Transverse colon (tissue), 4 donors: ENCODE measurements around the gene FBXO40. TPM values are rescaled to one million over a fixed set of nuclear protein-coding genes. Genes with fewer than 3 reads are reported as not detected.

Experiments used
- DNase-seq: peaks from one replicate; pipeline ENCODE4 v3.0.0-alpha.2; 2019
- H3K27ac ChIP-seq, 4 donors: fragments of 200-600 bp; sonication (generic); 2 replicates each; pipeline ENCODE4 v1.5.1; 2016 to 2018; ENCODE audit warnings: inconsistent platforms in 4 of 4
- H3K27me3 ChIP-seq: fragments of 200-600 bp; sonication (generic); 2 replicates; pipeline ENCODE4 v1.5.1; 2017; ENCODE audit warnings: inconsistent platforms
- H3K36me3 ChIP-seq, 4 donors: fragments of 200-600 bp; sonication (generic); 2 replicates each; pipeline ENCODE4 v1.5.1; 2017 to 2019; ENCODE audit warnings: inconsistent platforms in 4 of 4
- H3K4me1 ChIP-seq, 4 donors: fragments of 200-600 bp; sonication (generic); 2 replicates each; pipeline ENCODE4 v1.5.1; 2017 to 2020; ENCODE audit warnings: inconsistent platforms in 4 of 4
- H3K4me3 ChIP-seq, 4 donors: fragments of 200-600 bp; sonication (generic); 1 replicate in 1 of 4; 2 replicates in 3 of 4; pipeline versions ENCODE4 v1.5.1 to v1.6.1; 2017 to 2019; ENCODE audit warnings: inconsistent platforms in 4 of 4
- H3K9me3 ChIP-seq, 2 donors: fragments of 200-600 bp; sonication (generic); 2 replicates each; pipeline ENCODE4 v1.5.1; 2017 to 2019; ENCODE audit warnings: inconsistent platforms in 2 of 2
- EP300 ChIP-seq: sonication (generic); formaldehyde crosslinking; IDR thresholded peaks from one replicate; pipeline ENCODE4 v1.6.1; 2017; ENCODE audit warnings: antibody characterized with exemption, low read depth
- POLR2A ChIP-seq: fragments of 450-650 bp; IDR thresholded peaks from one replicate; pipeline ENCODE4 v1.6.1; 2016; ENCODE audit warnings: antibody characterized with exemption, mild to moderate bottlenecking, moderate library complexity
- POLR2AphosphoS5 ChIP-seq, 3 donors: sonication (generic); formaldehyde crosslinking; IDR thresholded peaks; one replicate each; pipeline ENCODE4 v1.6.1; 2016; ENCODE audit warnings: antibody characterized with exemption in 3 of 3
- WGBS, 2 donors: methylation state at CpG; one replicate each; pipeline ENCODE4 v1.1.5; 2018; ENCODE audit warnings: low coverage in 1 of 2; 5-methylcytosine and 5-hydroxymethylcytosine counted together
- in situ Hi-C, 4 donors: fragments of 200-750 bp; cut with MboI; loops; one replicate each; pipeline versions ENCODE4 v1.15.0 to v1.15.1; 2017; ENCODE audit warnings: low sequenced_read_pairs in 3 of 4, low pct_ligation_motif_present in 1 of 4, low pct_unique_long_range_greater_than_20kb in 1 of 4
- intact Hi-C: fragments of 100-400 bp; cut with DNase I; formaldehyde crosslinking; loops from one replicate; pipeline ENCODE4 v1.15.1; 2023; ENCODE audit warnings: low total_unique reads
- small RNA-seq, 4 donors: library from RNA; depleted of rRNA; stranded (forward); fragments of <200 nt; gene quantifications; one replicate each; pipeline ENCODE3, GENCODE V24; 2016
- total RNA-seq, 4 donors: library from RNA; depleted of rRNA; stranded (reverse); fragments of >200 nt; gene quantifications; one replicate each; pipeline ENCODE4 v1.1.0, GENCODE V29; 2016
- TF ChIP-seq, protein P1 (sequence below), 5 experiments: fragments of 200-600 bp in 3 of 5; fragments of 450-650 bp in 2 of 5; sonication (generic) in 3 of 5; IDR thresholded peaks; 1 replicate in 2 of 5; 2 replicates in 3 of 5; pipeline ENCODE4 v1.5.1; 2016 to 2017; ENCODE audit warnings: antibody characterized with exemption in 5 of 5, inconsistent platforms in 3 of 5, mild to moderate bottlenecking in 2 of 5, moderate library complexity in 1 of 5

FBXO40 gene
- total RNA-seq, 4 donors from 2014 or later, result not detected

GRCh38 chr3:121677141-121677540, 84.0 kb downstream of the FBXO40 start:
- no peaks in the 10 kb centered on the region for H3K9me3 ChIP-seq
- intact Hi-C loops, result no loop called here
- WGBS, 2 donors, result 93 to 100% methylated on average over 1 to 2 of the region's 2 CpGs
- in situ Hi-C loops, result no loop called here
- no peak for DNase-seq
- no peaks in the 10 kb centered on the region for H3K4me1 ChIP-seq
- H3K4me3 ChIP-seq, result no peak overlapping the region
- no peak overlapping the region for H3K27ac ChIP-seq
- TF ChIP-seq, protein P1, sequence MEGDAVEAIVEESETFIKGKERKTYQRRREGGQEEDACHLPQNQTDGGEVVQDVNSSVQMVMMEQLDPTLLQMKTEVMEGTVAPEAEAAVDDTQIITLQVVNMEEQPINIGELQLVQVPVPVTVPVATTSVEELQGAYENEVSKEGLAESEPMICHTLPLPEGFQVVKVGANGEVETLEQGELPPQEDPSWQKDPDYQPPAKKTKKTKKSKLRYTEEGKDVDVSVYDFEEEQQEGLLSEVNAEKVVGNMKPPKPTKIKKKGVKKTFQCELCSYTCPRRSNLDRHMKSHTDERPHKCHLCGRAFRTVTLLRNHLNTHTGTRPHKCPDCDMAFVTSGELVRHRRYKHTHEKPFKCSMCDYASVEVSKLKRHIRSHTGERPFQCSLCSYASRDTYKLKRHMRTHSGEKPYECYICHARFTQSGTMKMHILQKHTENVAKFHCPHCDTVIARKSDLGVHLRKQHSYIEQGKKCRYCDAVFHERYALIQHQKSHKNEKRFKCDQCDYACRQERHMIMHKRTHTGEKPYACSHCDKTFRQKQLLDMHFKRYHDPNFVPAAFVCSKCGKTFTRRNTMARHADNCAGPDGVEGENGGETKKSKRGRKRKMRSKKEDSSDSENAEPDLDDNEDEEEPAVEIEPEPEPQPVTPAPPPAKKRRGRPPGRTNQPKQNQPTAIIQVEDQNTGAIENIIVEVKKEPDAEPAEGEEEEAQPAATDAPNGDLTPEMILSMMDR (IDR thresholded peaks at IDR 0.05), result no peak
- TF ChIP-seq POLR2A (no peak), EP300 (no peak), POLR2AphosphoS5 (IDR thresholded peaks at IDR 0.05) (no peak)
- H3K27me3 ChIP-seq, result no peaks in the 10 kb centered on the region
- peaks cover 0 to 79% (median 39%) of the 10 kb centered on the region in 4 donors for H3K36me3 ChIP-seq

Small RNAs within 50 kb of the gene (small RNA-seq; reads per million reads assigned to genes)
- gene RNU4-62P, result 0 reads per million in 4 donors

Other genes with a start within 250 kb of the FBXO40 start
- 10 to 100 TPM in 1 of 4 donors, 1 to 10 TPM in 1, under 1 TPM in 2; under 0.01 to 25.1 (median 0.94) TPM for gene POLQ, start 47.4 kb upstream of the FBXO40 start, total RNA-seq
- not detected for gene ARGFX, start 25.4 kb upstream of the FBXO40 start, total RNA-seq
- gene HCLS1, start 67.5 kb downstream of the FBXO40 start, total RNA-seq, result 10 to 100 TPM in 3 of 4 donors, 1 to 10 TPM in 1; 5.0 to 50.3 (median 30.8) TPM
- gene GOLGB1, start 156.4 kb downstream of the FBXO40 start, total RNA-seq, result 100 to 1,000 TPM in 1 of 4 donors, 10 to 100 TPM in 3; 71.7 to 101 (median 94.9) TPM
- 10 to 100 TPM in 3 of 4 donors, 1 to 10 TPM in 1; 4.5 to 52.1 (median 29.1) TPM for gene IQCB1, start 241.7 kb downstream of the FBXO40 start, total RNA-seq
- 10 to 100 TPM in 1 of 4 donors, 1 to 10 TPM in 3; 2.2 to 26.0 (median 7.4) TPM for gene EAF2, start 241.8 kb downstream of the FBXO40 start, total RNA-seq